Renal cortex interstitium (tissue), 3 donors: Measurements from ENCODE around the gene HPS5. TPM values are rescaled to one million over a fixed set of nuclear protein-coding genes. Genes with fewer than 3 reads are reported as not detected.

Experiments used
- polyA plus RNA-seq, 3 donors: library from polyadenylated mRNA; unstranded; fragments of 120-200 nt; gene quantifications; one replicate each; pipeline ENCODE4 v1.2.1, GENCODE V29; 2013; ENCODE audit not compliant: insufficient read length in 3 of 3

HPS5 gene
- polyA plus RNA-seq, 3 donors = 22.6 to 24.6 (median 22.8) TPM

Other genes starting within 250 kb of the HPS5 start
- 10 to 100 TPM; 28.6 to 42.6 (median 29.7) TPM for gene SAAL1, start 216.1 kb downstream of the HPS5 start, polyA plus RNA-seq
- not detected for gene MRGPRX3, start 189.6 kb downstream of the HPS5 start, polyA plus RNA-seq
- gene MRGPRX4, start 149.3 kb downstream of the HPS5 start, polyA plus RNA-seq = not detected
- gene SAA4, start 85.3 kb downstream of the HPS5 start, polyA plus RNA-seq = not detected
- gene SAA2, start 73.5 kb downstream of the HPS5 start, polyA plus RNA-seq = under 1 TPM in 1 of 3 donors, not detected in 2; 0.30 TPM
- not detected for gene SAA1, start 55.9 kb downstream of the HPS5 start, polyA plus RNA-seq
- gene GTF2H1, start 427 bp upstream of the HPS5 start, polyA plus RNA-seq = 10 to 100 TPM; 49.3 to 61.0 (median 60.9) TPM
- 100 to 1,000 TPM; 314 to 512 (median 397) TPM for gene LDHA, start 72.4 kb upstream of the HPS5 start, polyA plus RNA-seq
- 1 to 10 TPM in 1 of 3 donors, under 1 TPM in 2; 0.19 to 1.7 (median 0.94) TPM for gene LDHC, start 90.2 kb upstream of the HPS5 start, polyA plus RNA-seq
- gene LDHAL6A, start 133.7 kb upstream of the HPS5 start, polyA plus RNA-seq = 1 to 10 TPM in 2 of 3 donors, under 1 TPM in 1; 1.00 to 1.3 (median 1.0) TPM
- gene TSG101, start 204.8 kb upstream of the HPS5 start, polyA plus RNA-seq = 100 to 1,000 TPM; 130 to 170 (median 153) TPM